Body of pancreas (tissue), 4 donors: Measurements from ENCODE around the gene ANKS3.

Source experiments
- CTCF ChIP-seq, 7 experiments: fragments of 450-650 bp in 4 of 7; fragments of 200-600 bp in 3 of 7; sonication (generic) in 3 of 7; IDR thresholded peaks; one replicate each; pipeline ENCODE4 v1.5.1; 2016 to 2019; ENCODE audit warnings: antibody characterized with exemption in 7 of 7
- POLR2A ChIP-seq, 3 donors: fragments of 450-650 bp; IDR thresholded peaks; one replicate each; pipeline ENCODE4 v1.6.1; 2016; ENCODE audit warnings: antibody characterized with exemption in 3 of 3, mild to moderate bottlenecking in 2 of 3

DNA sequence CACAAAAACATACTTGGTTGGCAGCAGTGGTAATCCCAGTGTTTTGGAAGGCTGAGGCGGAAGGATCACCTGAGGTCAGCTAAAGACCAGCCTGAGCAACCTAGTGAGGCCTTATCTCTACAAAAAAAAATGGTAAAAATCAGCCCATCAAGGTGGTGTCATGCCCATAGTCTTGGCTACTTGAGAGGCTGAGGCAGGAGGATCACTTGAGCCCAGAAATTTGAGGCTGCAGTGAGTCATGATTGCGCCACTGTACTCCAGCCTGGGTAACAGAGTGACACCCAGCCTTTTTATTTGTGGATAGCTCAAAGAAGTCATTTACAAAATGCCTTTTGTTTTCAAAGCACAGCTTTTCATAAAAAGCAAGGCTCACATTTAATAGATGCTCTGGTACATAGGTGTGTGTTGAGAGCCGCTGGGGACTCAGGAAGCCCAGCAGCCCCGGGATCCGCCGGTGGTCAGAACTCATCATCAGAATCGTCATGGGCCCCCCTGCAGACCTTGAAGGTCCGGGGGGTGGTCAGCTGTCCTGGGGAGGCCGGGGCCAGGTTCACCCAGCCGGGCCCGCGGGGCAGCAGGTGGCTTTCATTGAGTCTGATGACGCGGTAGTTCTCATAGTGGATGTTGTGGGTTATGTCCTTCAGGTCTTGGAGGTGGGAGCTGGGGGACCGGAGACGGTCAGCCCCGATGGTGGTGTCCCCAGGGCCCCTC, 43.4 kb upstream of the ANKS3 start:
- no peak for TF ChIP-seq POLR2A (IDR thresholded peaks at IDR 0.05)
- no peak for TF ChIP-seq CTCF (IDR thresholded peaks at IDR 0.05)
